Measurements from ENCODE around the gene PDE5A.
"Not testable (repeated sequence)": the region's sequence is repeated elsewhere in the genome, so short reads cannot be mapped to it uniquely, and the experiment has no call there.

DNA sequence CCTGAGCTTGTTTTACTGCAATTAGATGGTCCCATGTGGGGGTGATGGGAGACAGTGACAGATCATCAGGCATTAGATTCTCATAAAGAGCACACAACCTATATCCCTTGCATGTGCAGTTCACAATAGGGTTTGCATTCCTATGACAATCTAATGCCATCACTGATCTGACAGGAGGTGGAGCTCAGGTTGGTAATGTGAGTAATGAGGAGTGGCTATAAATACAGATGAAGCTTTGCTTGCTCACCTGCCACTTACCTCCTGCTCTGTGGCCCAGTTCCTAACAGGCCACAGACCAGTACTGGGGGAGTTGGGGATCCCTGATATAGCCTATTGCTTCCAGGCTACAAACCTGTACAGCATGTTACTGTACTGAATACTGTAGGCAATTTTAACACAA is 8.2 kb upstream of the PDE5A start:
- TF ChIP-seq POLR2A (IDR thresholded peaks at IDR 0.05; ENCODE audit: low read length); MAX (IDR thresholded peaks at IDR 0.05); POLR2AphosphoS2 (conservative IDR thresholded peaks at IDR 0.05; ENCODE audit: low read length); PHF8 (IDR thresholded peaks at IDR 0.05; ENCODE audit: borderline replicate concordance, low read depth); CTCF (IDR thresholded peaks at IDR 0.05); BHLHE40 (IDR thresholded peaks at IDR 0.05; ENCODE audit: low read depth, low read length): not testable (repeated sequence)
- TF ChIP-seq, protein P1, sequence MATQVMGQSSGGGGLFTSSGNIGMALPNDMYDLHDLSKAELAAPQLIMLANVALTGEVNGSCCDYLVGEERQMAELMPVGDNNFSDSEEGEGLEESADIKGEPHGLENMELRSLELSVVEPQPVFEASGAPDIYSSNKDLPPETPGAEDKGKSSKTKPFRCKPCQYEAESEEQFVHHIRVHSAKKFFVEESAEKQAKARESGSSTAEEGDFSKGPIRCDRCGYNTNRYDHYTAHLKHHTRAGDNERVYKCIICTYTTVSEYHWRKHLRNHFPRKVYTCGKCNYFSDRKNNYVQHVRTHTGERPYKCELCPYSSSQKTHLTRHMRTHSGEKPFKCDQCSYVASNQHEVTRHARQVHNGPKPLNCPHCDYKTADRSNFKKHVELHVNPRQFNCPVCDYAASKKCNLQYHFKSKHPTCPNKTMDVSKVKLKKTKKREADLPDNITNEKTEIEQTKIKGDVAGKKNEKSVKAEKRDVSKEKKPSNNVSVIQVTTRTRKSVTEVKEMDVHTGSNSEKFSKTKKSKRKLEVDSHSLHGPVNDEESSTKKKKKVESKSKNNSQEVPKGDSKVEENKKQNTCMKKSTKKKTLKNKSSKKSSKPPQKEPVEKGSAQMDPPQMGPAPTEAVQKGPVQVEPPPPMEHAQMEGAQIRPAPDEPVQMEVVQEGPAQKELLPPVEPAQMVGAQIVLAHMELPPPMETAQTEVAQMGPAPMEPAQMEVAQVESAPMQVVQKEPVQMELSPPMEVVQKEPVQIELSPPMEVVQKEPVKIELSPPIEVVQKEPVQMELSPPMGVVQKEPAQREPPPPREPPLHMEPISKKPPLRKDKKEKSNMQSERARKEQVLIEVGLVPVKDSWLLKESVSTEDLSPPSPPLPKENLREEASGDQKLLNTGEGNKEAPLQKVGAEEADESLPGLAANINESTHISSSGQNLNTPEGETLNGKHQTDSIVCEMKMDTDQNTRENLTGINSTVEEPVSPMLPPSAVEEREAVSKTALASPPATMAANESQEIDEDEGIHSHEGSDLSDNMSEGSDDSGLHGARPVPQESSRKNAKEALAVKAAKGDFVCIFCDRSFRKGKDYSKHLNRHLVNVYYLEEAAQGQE (IDR thresholded peaks at IDR 0.05): not testable (repeated sequence)

All from A549 (cell line).